OCI-LY3 (cell line): ENCODE results near the gene SRGAP2C.
"Not testable (repeated sequence)": the region's sequence is repeated elsewhere in the genome, so short reads cannot be mapped to it uniquely, and the experiment has no call there.

ENCODE experiments used
- EZH2phosphoT487 ChIP-seq: fragments of 200-600 bp; shearing (Covaris generic); IDR thresholded peaks from 2 replicates; pipeline ENCODE4 v1.6.1; 2018; ENCODE audit warnings: antibody characterized with exemption, mixed run types, low read depth
- TF ChIP-seq, protein P1 (sequence below): fragments of 200-600, 300-600 bp; sonication (generic); IDR thresholded peaks from 2 replicates; pipeline ENCODE4 v1.5.1; 2014; ENCODE audit warnings: antibody characterized with exemption, low read length, low read depth

DNA sequence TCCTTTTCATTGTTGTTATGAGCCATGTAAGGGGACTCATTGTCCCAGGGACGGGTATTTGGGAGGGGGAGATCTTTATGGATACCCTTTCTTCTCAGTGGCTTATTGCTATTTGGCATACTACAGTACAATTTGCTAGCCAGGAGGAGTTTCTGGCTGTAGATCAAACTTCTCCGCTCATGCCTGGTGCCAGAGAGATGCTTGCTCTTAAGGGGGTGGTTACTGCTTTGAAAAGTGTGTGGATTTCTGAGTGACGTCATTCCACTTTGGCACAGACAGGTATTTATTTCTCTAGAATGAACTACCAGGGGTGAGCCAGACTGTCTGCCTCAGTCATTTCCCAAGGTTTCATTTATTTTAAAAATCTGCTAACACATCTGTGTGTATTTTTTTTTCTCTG, 131.3 kb downstream of the SRGAP2C start:
- TF ChIP-seq, protein P1, sequence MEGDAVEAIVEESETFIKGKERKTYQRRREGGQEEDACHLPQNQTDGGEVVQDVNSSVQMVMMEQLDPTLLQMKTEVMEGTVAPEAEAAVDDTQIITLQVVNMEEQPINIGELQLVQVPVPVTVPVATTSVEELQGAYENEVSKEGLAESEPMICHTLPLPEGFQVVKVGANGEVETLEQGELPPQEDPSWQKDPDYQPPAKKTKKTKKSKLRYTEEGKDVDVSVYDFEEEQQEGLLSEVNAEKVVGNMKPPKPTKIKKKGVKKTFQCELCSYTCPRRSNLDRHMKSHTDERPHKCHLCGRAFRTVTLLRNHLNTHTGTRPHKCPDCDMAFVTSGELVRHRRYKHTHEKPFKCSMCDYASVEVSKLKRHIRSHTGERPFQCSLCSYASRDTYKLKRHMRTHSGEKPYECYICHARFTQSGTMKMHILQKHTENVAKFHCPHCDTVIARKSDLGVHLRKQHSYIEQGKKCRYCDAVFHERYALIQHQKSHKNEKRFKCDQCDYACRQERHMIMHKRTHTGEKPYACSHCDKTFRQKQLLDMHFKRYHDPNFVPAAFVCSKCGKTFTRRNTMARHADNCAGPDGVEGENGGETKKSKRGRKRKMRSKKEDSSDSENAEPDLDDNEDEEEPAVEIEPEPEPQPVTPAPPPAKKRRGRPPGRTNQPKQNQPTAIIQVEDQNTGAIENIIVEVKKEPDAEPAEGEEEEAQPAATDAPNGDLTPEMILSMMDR: not testable (repeated sequence)
- not testable (repeated sequence) for TF ChIP-seq EZH2phosphoT487
